Kidney glomerular epithelial cell (primary cell): Measurements from ENCODE around the gene MAP4K3.
"Not testable (repeated sequence)": the region's sequence is repeated elsewhere in the genome, so short reads cannot be mapped to it uniquely, and the experiment has no call there.

Experiments used
- DNase-seq: peaks from one replicate; lab custom pipeline; 2025; lab: John Stamatoyannopoulos, UW

Gene MAP4K3

DNA sequence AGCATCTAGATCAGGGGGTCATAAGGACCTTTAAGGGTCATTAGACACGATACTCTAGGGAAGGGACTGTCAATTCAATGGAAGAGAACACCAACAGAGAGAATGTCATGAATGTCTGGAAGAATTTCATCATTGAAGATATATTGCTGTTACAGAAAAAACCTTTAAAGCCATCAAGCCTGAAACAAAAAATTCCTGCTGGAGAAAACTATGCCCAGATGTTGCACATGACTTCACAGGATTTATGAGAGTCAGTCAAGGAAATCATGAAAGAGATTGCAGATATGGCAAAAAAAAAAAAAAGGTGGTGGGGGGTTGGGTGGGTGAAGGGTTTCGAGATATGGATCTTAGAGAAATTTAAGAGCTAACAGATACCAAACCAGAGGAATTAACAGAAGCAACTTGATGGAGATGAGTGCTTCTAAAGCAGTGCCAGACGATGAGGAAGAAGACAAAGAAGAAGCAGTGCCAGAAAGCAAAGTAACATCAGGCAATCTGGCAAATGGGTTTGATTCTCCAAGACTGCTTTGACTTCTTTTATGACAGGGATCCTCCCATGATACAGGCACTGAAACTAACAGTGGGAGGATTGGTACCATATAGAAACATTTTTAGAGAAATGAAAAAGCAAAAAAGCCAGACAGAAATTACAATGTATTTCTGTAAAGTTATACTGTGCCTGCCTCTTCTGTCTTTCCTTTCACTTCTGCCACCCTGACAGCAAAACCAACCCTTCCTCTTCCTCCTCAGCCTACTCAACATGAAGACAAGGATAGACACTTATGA is 28.5 kb downstream of the MAP4K3 start:
- peak; percentile 65 for DNase-seq

DNA sequence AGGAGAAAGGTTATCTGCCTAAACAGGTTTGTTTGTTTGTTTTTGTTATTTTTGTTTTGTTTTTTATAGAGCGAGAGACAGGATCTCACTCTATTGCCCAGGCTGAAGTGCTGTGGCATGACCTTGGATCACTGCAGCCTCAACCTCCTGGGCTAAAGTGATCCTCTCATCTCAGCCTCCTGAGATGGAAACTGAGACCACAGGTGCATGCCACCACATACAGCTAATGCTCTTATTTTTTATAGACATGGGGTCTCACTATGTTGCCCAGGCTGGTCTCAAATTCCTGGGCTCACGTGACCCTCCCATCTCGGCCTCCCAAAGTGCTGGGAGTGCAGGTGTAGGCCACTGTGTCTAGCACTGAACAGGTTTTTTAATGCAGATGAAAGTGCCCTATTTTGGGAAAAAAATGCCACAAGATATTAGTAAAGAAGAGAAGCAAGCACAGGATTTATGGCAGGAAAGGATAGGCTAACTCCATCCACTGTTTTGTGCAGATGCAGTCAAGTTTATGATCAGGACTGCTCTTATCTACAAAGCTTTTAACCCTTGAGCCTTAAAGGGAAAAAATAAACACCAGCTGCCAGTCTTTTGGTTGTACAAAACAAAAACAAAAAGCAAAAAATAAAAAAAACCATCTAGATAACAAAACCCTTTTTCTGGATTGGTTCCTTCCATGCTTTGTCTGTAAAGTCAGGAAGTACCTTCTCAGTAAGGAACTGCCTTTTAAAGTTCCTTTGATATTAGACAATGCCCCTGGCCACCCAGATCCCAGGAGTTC is 29.4 kb downstream of the MAP4K3 start:
- DNase-seq: peak; percentile 65

DNA sequence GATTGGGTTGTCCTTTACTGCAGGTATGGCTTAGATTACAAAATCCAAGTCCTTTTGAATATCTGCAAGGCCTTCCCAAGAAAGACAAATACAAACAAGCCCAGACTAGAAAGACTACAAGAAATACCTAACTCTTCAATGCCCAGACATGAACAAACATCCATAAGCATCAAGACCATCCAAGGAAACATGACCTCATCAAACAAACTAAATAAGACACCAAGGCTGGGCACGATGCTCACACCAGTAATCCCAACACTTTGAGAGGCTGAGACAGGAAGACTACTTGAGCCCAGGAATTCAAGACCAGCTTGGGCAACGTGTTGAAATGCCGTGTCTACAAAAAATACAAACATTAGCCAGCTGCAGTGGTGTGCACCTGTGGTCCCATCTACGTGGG is 31.7 kb downstream of the MAP4K3 start:
- no peak for DNase-seq

DNA sequence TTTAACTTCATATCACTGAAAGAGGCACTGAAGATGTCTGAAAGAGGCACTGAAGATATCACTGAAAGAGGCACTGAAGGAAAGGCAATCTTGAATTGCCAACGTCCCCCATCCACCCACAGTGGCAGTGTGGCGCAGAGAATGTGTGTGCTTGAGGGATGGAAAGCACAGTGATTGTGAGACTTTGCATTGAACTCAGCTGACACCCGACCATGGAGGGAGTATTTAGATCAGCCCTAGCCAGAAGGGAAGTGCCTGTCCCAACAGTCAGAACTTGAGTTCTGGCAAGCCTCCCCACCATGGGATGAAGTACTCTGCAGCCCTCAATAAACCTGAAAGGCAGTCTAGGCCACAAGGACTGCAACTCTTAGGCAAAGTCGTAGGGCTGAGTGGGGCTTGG is 33.8 kb downstream of the MAP4K3 start:
- no peak for DNase-seq

DNA sequence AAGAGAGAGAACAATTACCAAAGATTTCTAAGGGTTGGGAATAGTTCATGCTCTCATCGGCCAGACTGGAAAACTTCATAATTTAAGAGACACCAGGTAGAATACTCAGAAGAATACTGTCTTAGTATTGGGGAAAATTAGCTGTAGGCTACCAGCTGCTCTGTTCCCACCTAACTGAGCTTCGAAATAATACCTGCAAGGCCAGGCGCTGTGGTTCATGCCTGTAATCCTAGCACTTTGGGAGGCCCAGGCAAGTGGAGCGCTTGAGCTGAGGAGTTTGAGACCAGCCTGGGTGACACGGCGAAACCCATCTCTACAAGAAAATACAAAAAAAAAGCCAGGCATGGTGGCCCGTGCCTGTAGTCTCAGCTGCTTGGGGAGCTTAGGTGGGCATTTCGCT is 35.8 kb downstream of the MAP4K3 start:
- no peak for DNase-seq

DNA sequence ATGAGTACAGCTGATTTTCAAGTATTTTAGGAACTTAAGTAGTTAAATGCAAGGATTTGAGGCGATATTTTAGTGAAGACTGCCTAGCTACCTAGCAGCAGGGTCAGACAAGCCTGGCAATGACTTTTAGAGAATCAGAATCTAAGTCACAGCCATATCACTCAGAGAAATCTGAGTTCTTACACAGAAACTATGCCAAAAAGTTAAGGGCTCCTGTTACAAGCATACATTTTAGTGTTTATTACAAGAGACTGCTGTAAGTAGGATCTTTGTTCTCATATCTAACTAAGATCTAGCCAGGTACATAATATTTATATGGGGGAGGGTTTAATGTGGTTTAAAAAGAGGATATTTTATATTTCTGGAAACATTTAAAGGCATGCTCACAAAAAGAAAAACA is 37.5 kb downstream of the MAP4K3 start:
- DNase-seq: no peak

DNA sequence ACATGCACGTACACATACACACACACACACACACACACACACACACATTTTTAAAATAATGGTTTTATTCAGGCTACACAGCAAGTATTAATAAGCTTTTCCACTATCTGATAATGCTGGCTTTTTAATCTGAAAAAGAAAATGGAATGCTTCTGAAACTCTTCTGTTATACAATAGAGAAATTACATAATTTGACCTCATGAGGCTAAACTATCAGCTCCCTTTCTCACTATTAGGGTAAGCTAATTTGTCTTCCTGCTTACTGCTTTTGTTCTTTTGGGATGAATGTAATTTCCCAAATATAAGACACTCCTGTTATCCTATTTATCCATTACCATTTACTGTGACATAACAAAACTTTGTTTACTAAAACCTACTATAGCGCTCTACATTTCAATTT is 41.8 kb downstream of the MAP4K3 start:
- no peak for DNase-seq

DNA sequence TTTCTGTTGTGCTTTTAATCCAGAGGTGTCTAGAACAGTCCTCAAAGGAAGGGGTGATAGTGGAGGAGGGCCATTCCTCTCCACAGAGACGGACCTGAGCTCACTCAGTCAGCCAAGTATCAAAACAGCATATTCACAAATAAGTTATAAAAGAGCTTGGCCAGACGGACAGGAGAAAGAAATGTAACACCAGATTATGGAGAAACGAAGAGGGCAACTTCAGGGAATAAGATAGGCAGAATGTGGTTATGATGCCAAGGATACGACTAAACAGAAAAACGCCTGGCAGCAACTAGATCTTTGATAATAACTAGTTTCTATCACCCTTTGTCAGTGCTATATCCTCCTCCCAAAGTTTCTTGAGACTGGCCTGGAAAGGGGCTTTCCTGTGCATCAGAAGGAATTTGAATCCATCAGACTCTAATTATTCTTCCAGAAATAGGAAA is 42.5 kb downstream of the MAP4K3 start:
- no peak for DNase-seq

DNA sequence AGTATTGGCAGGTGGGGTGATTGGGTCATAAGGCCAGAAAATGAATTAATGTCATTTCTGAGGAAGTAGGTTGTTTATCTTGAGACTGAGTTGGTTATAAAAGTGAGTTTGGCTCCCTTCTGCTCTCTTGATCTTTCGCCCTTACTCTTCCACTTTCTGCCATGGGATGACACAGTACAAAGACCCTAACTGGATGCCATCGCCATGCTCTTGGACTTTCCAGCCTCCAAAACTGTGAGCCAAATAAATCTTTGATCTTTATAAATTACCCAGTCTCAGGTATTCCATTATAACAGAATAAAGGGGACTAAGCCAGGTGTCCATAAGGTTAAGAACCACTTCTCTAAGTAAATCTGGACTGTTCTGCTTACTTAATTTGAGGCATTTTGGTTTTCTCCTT is 44.4 kb downstream of the MAP4K3 start:
- DNase-seq: no peak

DNA sequence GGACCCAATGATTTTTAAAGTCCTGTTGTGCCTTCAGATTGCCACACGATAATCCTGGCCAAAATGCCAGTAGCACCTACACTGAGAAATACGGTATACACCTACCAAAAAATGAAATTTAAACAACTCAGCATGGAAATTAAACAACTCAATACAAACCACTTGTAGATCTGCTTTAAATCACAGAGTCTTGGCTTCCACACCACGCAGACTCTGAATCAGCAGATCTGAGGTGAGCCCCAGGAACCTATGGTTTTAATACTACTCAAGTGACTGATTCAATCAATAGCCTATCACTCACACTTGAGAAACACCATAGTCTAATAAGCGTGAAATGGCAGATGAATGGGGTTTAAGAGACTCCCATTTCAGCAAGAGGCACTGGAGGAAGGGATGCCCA is 46.9 kb downstream of the MAP4K3 start:
- DNase-seq: no peak

DNA sequence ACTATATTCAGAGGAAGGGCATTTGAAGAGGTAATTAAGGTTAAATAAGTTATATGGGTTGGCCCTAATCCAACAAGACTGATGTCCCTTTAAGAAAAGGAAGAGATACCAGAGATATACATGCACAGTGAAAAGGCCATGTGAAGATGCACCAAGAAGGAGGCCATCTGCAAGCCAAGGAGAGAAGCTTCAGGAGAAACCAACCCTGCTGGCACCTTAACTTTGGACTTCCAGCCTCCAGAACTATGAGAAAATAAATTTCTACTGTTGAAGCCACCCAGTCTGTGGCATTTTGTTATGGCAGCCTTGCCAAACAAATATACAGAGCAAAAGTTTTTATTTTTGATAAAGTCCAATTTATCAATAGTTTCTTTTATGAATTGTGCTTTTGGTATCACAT is 51.0 kb downstream of the MAP4K3 start:
- no peak for DNase-seq

DNA sequence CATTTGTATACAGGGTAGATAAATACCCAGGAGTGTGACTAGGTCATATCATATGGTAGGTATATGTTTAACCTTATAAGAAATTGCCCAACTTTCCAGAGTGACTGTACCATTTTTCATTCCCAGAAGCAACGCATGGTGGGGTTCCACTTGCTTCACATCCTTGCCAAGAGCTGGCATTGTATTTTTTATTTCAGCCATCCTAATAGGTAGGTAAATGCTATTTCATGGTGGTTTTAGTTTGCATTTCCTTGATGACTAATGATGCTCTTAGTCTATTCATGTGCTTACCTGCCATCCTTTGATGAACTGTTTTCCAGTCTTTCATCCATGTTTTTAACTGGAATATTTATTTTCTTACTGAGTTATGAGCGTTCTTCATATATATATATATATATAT is 51.9 kb downstream of the MAP4K3 start:
- DNase-seq: no peak

DNA sequence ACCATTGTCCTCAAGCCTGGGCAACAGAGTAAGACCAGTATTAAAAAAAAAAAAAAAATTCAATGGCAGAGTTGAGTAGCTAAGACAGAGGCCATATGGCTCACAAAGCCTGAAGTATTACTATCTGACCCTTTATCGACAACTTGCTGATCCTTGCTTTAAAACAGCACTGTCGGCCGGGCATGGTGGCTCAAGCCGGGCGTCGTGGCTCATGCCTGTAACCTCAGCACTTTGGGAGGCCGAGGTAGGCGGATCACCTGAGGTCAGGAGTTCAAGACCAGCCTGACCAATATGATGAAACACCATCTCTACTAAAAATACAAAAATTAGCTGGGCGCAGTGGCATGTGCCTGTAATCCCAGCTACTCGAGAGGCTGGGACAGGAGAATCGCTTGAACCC is 53.0 kb downstream of the MAP4K3 start:
- not testable (repeated sequence) for DNase-seq

DNA sequence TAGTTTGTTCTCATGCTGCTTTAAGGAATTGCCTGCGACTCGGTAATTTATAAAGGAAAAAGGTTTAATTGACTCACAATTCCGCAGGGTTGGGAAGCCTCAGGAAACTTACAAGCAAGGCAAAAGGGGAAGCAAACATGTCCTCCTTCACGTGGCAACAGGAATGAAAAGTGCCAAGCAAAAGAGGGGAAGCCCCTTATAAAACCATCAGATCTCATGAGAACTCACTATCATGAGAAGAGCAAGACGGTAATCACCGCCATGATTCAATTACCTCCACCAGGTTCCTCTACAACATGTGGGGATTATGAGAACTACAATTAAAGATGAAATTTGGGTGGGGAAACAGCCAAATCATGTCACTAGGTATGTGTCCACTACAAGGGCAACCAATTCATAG is 53.9 kb downstream of the MAP4K3 start:
- no peak for DNase-seq

DNA sequence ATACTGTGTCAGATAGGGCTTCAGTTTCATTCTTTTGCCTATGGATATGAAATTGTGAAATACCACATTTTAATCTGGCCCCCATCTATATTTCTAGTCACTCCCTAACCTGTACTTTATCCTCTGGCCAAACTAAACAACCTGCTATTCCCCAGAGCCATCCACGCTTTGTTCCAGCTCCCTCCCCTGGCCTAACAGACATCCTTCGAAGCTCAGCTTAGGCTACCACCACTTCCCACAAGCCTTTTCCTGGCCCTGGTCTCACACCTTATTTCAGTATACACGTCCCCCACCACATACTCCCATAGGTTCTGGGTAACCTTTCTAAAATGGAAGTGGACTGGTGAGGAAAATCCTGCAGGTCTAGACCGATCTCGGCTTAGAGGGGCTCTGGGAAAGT is 55.4 kb downstream of the MAP4K3 start:
- no peak for DNase-seq

DNA sequence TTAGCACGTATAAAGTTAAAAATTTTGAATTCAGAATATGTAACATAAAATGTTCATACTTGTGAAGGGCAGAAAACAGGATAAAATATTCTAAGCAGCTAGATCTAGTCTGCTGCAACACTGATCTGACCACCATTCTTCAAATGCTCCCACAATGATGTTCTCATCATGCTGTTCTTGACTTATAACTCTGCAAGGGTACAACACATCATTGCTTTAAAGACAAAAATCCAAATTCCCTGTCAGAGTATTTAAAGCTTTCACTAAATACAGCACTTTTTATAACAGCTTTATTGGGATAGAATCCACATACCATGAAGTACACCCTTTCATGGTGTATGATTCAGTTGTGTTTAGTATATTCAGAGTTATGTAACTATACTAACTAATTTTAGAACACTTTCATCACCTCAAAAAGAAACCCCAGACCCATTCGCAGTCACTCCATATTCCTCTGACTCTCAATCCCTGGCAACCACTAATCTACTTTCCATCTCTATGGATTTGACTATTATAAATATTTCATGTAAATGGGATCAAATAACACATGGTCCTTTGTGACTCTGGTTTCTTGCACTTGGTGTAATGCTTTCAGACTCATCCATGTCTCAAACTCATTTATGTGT is 56.4 kb downstream of the MAP4K3 start:
- DNase-seq: peak; percentile 14

DNA sequence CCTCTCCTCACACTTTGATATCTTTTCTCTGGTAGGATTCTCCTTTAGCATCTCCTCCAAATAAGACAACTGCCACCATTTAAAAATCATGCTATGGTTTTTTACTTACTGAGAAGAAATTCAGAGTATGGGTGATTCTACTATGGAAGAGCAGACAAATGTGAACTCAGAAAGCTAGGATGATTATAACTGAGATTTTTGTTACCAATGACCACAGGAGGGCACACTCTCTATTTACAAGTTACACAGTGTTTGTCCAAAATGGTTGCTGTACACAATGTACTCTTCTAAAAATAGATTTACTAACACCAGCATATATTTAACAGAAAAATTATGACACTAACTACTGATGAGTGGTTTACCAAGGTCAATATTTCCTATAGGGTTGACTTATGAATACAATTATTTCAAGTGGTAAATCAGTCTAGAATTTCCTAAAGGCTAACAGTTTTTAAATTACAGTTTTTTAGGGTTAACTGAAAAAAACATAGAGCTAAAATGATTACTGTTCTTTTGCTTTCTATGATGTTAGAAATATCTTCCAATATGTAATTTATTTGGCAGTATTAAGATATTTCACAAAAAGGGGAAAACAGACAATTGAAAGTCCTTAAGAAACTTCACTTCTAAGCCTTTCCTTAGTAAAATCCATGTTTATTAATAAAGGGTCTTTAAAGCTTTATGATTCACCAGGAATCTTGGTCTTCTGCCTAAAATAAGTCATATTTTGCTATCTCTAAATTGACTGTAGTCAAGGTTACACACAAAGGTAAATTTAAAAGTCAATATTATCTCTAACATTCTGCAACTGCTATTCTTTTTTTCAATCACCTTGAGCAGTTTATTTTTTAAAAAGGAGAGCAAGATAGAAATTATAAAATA is 57.2 kb downstream of the MAP4K3 start:
- peak; percentile 73 for DNase-seq

DNA sequence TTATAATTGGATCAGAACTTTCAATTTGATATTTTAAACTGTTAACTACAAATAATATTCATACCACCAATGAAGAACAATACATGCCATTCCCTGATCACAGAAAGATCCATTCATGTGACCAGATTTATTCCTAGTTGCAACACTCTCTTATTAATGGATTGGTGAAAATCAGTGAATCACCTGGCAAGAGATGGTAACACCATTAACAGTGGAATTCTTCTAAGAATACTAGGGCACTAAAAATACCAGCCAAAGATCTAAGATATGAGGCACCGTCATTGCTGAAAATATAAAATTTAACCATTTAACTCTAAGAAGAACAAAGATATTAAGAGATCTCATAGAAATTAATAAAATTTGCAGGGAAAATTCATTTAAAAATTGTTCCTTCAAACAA is 58.1 kb downstream of the MAP4K3 start:
- DNase-seq: no peak

DNA sequence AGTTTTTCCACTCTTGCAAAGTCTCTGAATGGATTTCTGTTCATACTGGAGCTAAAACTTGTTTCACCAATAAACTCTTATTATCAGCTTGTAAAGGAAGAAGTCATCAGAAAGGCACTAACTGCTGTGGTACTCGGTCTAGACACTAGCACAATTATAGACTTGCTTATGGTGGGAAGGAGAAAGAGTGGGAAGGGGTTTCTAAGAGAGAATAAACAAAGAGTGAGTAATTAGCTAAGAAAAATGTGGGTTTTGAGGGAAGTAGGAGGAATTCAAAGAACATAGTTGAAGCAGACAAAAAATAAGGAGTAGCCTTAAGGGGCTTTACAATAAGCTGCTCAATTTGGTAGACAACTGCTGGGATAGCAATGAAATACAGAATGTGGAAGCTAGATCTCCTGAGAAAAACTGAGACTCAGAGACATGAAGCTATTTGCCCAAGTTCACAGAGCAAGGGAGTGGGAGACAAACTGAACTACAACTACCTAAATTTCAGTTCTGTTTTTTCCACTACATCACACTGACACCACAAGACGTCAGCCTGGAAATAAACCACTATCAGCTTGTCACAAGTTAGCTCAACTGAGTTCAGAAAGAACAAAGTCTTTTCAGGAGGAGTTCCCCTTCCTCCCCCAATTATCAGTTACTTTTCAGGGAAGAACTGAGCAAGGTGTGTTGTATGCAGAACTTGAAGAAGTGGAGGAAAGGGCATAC is 59.7 kb downstream of the MAP4K3 start:
- DNase-seq: peak; percentile 5

DNA sequence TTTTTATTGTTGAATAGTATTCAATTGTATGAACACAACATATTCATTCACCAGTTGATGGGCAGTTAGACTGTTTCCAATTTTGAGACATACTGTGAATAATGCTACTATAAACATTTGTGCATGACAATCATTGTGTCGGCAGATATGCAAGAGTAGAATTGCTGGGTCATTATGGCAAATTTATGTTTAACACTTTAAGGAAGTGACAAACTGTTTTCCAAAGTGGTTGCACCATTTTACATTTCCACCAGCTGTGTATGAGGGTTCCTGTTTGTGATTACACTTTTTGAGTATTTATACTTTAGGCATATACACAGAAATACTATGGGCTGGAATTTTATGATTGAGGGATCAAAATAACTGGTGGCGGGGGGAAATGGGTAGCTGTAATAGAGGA is 61.2 kb downstream of the MAP4K3 start:
- DNase-seq: no peak

DNA sequence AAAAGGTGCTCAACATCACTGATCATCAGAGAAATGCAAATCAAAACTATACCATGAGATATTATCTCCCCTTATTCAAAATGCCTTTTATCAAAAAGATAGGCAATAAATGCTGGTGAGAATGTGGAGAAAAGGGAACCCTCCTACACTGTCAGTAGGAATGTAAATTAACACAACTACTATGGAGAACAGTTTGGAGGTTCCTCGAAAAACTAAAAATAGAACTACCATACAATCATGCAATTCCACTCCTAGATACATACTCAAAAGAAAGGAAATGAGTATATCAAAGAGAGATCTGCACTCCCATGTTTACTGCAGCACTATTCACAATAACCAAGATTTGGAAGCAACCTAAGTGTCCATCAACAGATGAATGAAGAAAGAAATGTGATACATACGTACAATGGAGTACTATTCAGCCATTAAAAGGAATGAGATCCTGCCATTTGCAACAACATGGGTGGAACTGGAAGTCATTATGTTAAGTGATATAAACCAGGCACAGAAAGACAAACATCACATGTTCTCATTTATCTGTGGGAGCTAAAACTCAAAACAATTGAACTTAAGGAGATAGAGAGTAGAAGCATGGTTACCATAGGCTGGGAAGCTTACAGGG is 63.8 kb downstream of the MAP4K3 start:
- no peak for DNase-seq
